Cardiac muscle cell (in vitro differentiated cells and primary cell): ENCODE results near the gene SELENOF. TPM values are rescaled to one million over a fixed set of nuclear protein-coding genes. Genes with fewer than 3 reads are reported as not detected.
A peak's percentile ranks its signal among the peaks of the same experiment; 100 is the strongest.

ENCODE experiments used
- DNase-seq, 2 donors: peaks; one replicate each; pipeline versions ENCODE4 v3.0.0 to v3.0.0-alpha.2; 2010 to 2017; ENCODE audit warnings: low read depth in 1 of 2, low spot score in 1 of 2
- H3K27ac ChIP-seq: fragments of 200-600 bp; sonication (generic); 2 replicates; pipeline ENCODE4 v1.5.1; 2016
- H3K27me3 ChIP-seq: fragments of 200-600 bp; sonication (generic); 2 replicates; pipeline ENCODE4 v1.6.0; 2016; ENCODE audit warnings: control low read depth
- H3K36me3 ChIP-seq: fragments of 200-600 bp; sonication (generic); 2 replicates; pipeline ENCODE4 v1.5.1; 2016; ENCODE audit warnings: control low read depth
- H3K4me1 ChIP-seq: fragments of 200-600 bp; sonication (generic); 2 replicates; pipeline ENCODE4 v1.8.1; 2017; ENCODE audit warnings: low read depth, mild to moderate bottlenecking, mixed run types
- H3K4me3 ChIP-seq: fragments of 200-600 bp; sonication (generic); 2 replicates; pipeline ENCODE4 v1.5.1; 2016; ENCODE audit warnings: mild to moderate bottlenecking
- H3K9me3 ChIP-seq: fragments of 200-600 bp; sonication (generic); 2 replicates; pipeline ENCODE4 v1.5.1; 2017; ENCODE audit warnings: low read depth, mild to moderate bottlenecking, control low read depth
- polyA plus RNA-seq: library from polyadenylated mRNA; unstranded; fragments of >200 nt; fragmentation: Nextera tagmentation; extraction: Ambion mirVana; gene quantifications from 2 replicates; pipeline ENCODE4 v1.2.1, GENCODE V29; 2016
- total RNA-seq: library from RNA; depleted of rRNA; stranded (reverse); fragments of >200 nt; gene quantifications from 2 replicates; pipeline ENCODE4 v1.2.3, GENCODE V29; 2016
- TF ChIP-seq, protein P1 (sequence below): IDR thresholded peaks from 2 replicates; pipeline ENCODE4 v1.5.1; 2012; ENCODE audit warnings: low read depth, mild to moderate bottlenecking, low read length

Gene SELENOF
- total and polyA plus RNA-seq, 2 experiments from 2014 or later: 37.6 to 116 TPM

DNA sequence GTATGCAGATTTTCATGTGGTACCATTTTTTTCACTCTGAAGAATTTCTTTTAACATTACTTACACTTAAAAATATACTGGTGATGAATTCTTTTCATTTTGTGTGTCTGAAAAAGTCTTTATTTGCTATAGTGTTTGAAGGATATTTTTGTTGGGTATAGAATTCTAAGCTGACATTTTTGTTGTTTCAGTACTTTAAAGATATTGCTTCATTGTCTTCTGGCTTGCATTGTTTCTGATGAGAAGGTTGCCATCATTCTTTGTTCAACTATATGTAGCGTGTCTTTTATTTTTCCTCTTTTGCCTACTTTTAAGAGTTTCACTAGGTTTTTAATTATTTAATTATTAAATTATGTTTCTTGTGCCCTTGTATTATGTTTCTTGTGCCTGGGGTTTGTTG lies 8.5 kb upstream of the SELENOF start:
- no peaks in the 10 kb centered on the region for H3K4me1 ChIP-seq
- no peaks in the 10 kb centered on the region for H3K27me3 ChIP-seq
- H3K27ac ChIP-seq: no peak overlapping the region
- no peaks in the 10 kb centered on the region for H3K9me3 ChIP-seq
- H3K4me3 ChIP-seq: no peak overlapping the region
- no peaks in the 10 kb centered on the region for H3K36me3 ChIP-seq
- TF ChIP-seq, protein P1, sequence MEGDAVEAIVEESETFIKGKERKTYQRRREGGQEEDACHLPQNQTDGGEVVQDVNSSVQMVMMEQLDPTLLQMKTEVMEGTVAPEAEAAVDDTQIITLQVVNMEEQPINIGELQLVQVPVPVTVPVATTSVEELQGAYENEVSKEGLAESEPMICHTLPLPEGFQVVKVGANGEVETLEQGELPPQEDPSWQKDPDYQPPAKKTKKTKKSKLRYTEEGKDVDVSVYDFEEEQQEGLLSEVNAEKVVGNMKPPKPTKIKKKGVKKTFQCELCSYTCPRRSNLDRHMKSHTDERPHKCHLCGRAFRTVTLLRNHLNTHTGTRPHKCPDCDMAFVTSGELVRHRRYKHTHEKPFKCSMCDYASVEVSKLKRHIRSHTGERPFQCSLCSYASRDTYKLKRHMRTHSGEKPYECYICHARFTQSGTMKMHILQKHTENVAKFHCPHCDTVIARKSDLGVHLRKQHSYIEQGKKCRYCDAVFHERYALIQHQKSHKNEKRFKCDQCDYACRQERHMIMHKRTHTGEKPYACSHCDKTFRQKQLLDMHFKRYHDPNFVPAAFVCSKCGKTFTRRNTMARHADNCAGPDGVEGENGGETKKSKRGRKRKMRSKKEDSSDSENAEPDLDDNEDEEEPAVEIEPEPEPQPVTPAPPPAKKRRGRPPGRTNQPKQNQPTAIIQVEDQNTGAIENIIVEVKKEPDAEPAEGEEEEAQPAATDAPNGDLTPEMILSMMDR: no peak
- DNase-seq: no peak

DNA sequence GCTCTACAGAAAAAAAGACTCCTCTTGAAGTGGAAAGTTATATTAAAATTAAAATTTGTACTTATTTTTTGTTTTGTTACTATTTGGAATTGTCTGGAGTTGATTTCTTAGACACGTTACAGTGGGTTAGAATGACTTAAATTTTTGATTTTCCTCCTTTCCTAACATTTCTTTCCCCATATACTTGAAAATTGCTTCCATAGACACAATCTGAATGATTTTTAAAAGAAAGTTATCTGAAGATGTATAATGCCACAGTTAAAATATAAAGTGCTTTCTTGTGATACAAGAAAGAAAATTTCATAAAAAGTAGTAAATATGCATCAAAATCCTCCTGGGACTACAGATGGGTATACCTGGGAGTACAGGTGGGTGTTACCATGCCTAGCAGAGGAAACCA lies 2.8 kb upstream of the SELENOF start:
- TF ChIP-seq, protein P1: no peak
- Histone ChIP-seq H3K4me1 (peaks cover 17% of the 10 kb centered on the region), H3K36me3 (no peaks in the 10 kb centered on the region), H3K9me3 (no peaks in the 10 kb centered on the region), H3K27ac (no peak overlapping the region), H3K4me3 (peak overlapping the region; percentile 98), H3K27me3 (no peaks in the 10 kb centered on the region)
- no peak for DNase-seq

DNA sequence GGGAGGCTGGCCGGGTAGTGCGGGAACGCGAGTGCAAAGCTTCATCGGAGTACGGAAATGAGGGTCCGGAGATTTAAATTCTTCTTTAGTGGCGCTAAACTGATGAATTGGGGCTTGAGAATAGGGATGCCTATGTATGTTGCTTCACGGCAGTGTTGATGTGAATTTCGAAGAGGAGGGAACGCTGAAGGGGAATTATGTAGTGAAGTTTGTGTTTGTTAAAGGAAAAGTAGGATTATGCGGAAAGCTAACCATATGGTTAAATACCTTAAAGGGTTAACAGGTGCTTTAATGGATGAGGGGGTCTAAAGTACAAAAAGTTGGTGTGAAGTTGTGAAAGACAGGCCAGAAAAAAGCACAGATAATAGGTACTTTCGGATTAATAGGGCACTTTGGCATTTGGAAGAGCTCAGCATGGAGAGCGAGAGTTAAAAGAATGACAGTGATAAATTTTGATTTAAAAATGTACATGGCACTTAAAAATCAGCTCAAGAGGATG lies 1.9 kb upstream of the SELENOF start:
- peaks cover 17% of the 10 kb centered on the region for H3K4me1 ChIP-seq
- H3K9me3 ChIP-seq: no peaks in the 10 kb centered on the region
- H3K27me3 ChIP-seq: no peaks in the 10 kb centered on the region
- H3K4me3 ChIP-seq: peak overlapping the region; percentile 98
- peak overlapping the region; percentile 73 for H3K27ac ChIP-seq
- H3K36me3 ChIP-seq: no peaks in the 10 kb centered on the region
- TF ChIP-seq, protein P1: no peak
- no peak for DNase-seq

DNA sequence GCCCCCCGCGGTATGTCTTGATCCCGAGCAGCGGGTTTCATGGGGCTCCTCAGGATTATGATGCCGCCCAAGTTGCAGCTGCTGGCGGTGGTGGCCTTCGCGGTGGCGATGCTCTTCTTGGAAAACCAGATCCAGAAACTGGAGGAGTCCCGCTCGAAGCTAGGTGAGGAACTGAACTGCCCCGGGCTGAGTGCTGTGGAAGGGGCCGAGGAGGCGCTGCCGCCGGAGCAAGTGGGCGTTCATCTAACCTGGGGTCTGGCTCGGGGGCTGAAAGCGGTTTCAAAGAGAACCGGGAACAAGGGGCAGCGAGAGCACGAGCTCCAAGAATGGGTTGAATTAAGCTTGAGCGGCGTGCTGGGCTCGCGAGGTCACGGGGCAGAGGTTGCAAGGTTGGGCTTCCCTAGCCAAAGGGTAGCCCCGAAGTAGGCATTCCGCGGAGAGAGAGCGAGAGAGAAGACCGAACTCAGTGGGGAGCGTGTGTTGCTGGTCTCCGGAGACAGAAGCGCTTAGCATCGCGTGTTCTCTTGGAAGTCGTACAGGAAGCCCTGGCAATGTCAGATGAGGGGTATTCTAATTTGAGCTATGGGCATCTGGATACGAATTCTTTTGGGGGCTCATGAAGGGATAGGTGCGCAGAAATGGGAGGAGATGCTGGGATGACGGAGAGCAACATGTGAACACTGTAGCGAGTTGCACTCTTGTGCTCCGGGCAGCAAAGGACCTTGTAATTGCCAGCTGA lies 1.2 kb upstream of the SELENOF start:
- Histone ChIP-seq H3K27ac (peak overlapping the region; percentile 73), H3K9me3 (no peaks in the 10 kb centered on the region), H3K36me3 (no peaks in the 10 kb centered on the region), H3K4me1 (peaks cover 17% of the 10 kb centered on the region), H3K27me3 (no peaks in the 10 kb centered on the region), H3K4me3 (peak overlapping the region; percentile 98)
- DNase-seq: peak; percentile 63 to 68
- TF ChIP-seq, protein P1: no peak

DNA sequence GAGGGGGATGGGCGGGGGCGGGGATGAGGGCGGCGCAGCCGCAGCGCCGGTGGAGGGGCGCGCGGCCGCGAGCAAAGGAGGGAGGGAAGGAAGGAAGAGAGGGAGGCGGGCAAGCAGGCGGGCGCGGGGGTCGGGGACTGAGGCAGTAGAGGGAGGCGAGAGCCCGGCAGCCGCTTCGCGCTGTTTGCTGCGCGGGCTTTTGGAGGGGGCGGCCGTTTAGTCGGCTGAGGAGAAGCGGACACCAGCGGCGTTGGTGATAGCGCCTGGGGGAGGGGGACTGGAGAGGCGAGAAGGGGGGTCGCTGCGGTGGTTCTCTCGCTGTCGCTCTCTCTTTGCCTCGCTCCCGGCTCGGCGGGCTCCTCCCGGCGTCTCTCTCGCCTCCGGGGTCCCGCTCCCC lies 673 bp upstream of the SELENOF start, which contains the start of gene HS2ST1:
HS2ST1 (plus strand) TSS at position 35 of the 397 bp plus-strand sequence.
- H3K27ac ChIP-seq: peak within 1 kb of the TSS; percentile 97
- TF ChIP-seq, protein P1: no peak
- H3K4me3 ChIP-seq: peak within 1 kb of the TSS; percentile 98
- H3K27me3 ChIP-seq: no peaks in the 10 kb centered on the region
- peaks cover 17% of the 10 kb centered on the region for H3K4me1 ChIP-seq
- no peaks in the 10 kb centered on the region for H3K36me3 ChIP-seq
- no peak for DNase-seq
- no peaks in the 10 kb centered on the region for H3K9me3 ChIP-seq
